ENCODE results near the gene LRRC32.

The LRRC32 gene

GRCh38 chr11:76670485-76671236 lies at the start of gene LRRC32:
TSS of gene LRRC32 (minus strand) at chr11:76670747. CDS start at chr11:76665954, 4,793 bp downstream.
- no peak for DNase-seq (ENCODE audit: low spot score)

GRCh38 chr11:76719686-76720085 lies 49.1 kb upstream of the LRRC32 start:
- DNase-seq (ENCODE audit: low spot score): no peak

GRCh38 chr11:76719281-76719680 lies 48.7 kb upstream of the LRRC32 start:
- DNase-seq (ENCODE audit: low spot score): no peak

- DNase-seq (ENCODE audit: low spot score): no peak
Observed at GRCh38 chr11:76717816-76718215, 47.3 kb upstream of the LRRC32 start.

- no peak for DNase-seq (ENCODE audit: low spot score)
Observed at GRCh38 chr11:76717369-76717768, 46.8 kb upstream of the LRRC32 start.

GRCh38 chr11:76716268-76716667 lies 45.7 kb upstream of the LRRC32 start:
- no peak for DNase-seq (ENCODE audit: low spot score)

- no peak for DNase-seq (ENCODE audit: low spot score)
Observed at GRCh38 chr11:76714493-76714892, 43.9 kb upstream of the LRRC32 start.

- no peak for DNase-seq (ENCODE audit: low spot score)
Observed at GRCh38 chr11:76713499-76713898, 43.0 kb upstream of the LRRC32 start.

- no peak for DNase-seq (ENCODE audit: low spot score)
Observed at GRCh38 chr11:76712125-76712524, 41.6 kb upstream of the LRRC32 start.

- DNase-seq (ENCODE audit: low spot score): no peak
Observed at GRCh38 chr11:76709756-76710155, 39.2 kb upstream of the LRRC32 start.

GRCh38 chr11:76708972-76709660 lies 38.6 kb upstream of the LRRC32 start:
- DNase-seq (ENCODE audit: low spot score): no peak

- DNase-seq (ENCODE audit: low spot score): no peak
Observed at GRCh38 chr11:76707293-76707825, 36.8 kb upstream of the LRRC32 start.

GRCh38 chr11:76706667-76707066 lies 36.1 kb upstream of the LRRC32 start:
- DNase-seq (ENCODE audit: low spot score): no peak

GRCh38 chr11:76705826-76706225 lies 35.3 kb upstream of the LRRC32 start:
- no peak for DNase-seq (ENCODE audit: low spot score)

- no peak for DNase-seq (ENCODE audit: low spot score)
Observed at GRCh38 chr11:76704171-76704948, 33.8 kb upstream of the LRRC32 start.

- no peak for DNase-seq (ENCODE audit: low spot score)
Observed at GRCh38 chr11:76703707-76704106, 33.2 kb upstream of the LRRC32 start.

- DNase-seq (ENCODE audit: low spot score): no peak
Observed at GRCh38 chr11:76702336-76703128, 32.0 kb upstream of the LRRC32 start.

GRCh38 chr11:76701294-76702040 lies 30.9 kb upstream of the LRRC32 start:
- no peak for DNase-seq (ENCODE audit: low spot score)

GRCh38 chr11:76700177-76701100 lies 29.9 kb upstream of the LRRC32 start:
- no peak for DNase-seq (ENCODE audit: low spot score)
